Calu3 (cell line): ENCODE data around the gene LDAH. TPM values are rescaled to one million over a fixed set of nuclear protein-coding genes. Genes with fewer than 3 reads are reported as not detected.

ENCODE experiments used
- BruUV-seq: library from RNA; stranded (reverse); fragments of 400-500 nt; replicated peaks from 2 replicates; lab custom pipeline; 2021; lab: Mats Ljungman, UMichigan
- CTCF ChIA-PET: fragments of 300-600 bp; sonication (Branson Sonifier 250); formaldehyde crosslinking; loops from one replicate; lab custom pipeline; 2022; ENCODE audit warnings: antibody characterized with exemption; lab: Charles Lee
- DNase-seq: peaks from one replicate; pipeline ENCODE4 v3.0.0; 2022
- H3K27ac Mint-ChIP-seq: one replicate; pipeline ENCODE4 v1.8.0; 2022; ENCODE audit warnings: mixed read lengths; ENCODE audit not compliant: unreplicated experiment
- H3K27me3 Mint-ChIP-seq: one replicate; pipeline ENCODE4 v1.8.0; 2022; ENCODE audit warnings: mixed read lengths; ENCODE audit not compliant: unreplicated experiment
- H3K36me3 Mint-ChIP-seq: one replicate; pipeline ENCODE4 v1.8.0; 2022; ENCODE audit warnings: mild to moderate bottlenecking, moderate library complexity, mixed read lengths; ENCODE audit not compliant: insufficient read depth, unreplicated experiment
- H3K4me1 Mint-ChIP-seq: one replicate; pipeline ENCODE4 v1.8.0; 2022; ENCODE audit warnings: mild to moderate bottlenecking, low read depth, mixed read lengths; ENCODE audit not compliant: unreplicated experiment
- H3K4me3 Mint-ChIP-seq: one replicate; pipeline ENCODE4 v1.8.0; 2022; ENCODE audit warnings: mild to moderate bottlenecking, low read depth, moderate library complexity, mixed read lengths; ENCODE audit not compliant: unreplicated experiment
- H3K9me3 Mint-ChIP-seq: one replicate; pipeline ENCODE4 v1.8.0; 2022; ENCODE audit warnings: low read depth, mixed read lengths; ENCODE audit not compliant: unreplicated experiment
- intact Hi-C: fragments of 100-400 bp; cut with micrococcal nuclease; formaldehyde crosslinking; loops from one replicate; pipeline ENCODE4 v1.10.0; 2022; ENCODE audit not compliant: unreplicated experiment
- total RNA-seq: library from RNA; stranded (reverse); gene quantifications from 2 replicates; pipeline ENCODE4 v1.2.3, GENCODE V29; 2022
- TF ChIP-seq, protein P1 (sequence below): fragments of 200-600 bp; IDR thresholded peaks from one replicate; pipeline ENCODE4 v1.8.0; 2022; ENCODE audit warnings: antibody characterized with exemption; ENCODE audit not compliant: unreplicated experiment

Gene LDAH
- total RNA-seq, 1 experiment from 2014 or later: 18.1 TPM

DNA sequence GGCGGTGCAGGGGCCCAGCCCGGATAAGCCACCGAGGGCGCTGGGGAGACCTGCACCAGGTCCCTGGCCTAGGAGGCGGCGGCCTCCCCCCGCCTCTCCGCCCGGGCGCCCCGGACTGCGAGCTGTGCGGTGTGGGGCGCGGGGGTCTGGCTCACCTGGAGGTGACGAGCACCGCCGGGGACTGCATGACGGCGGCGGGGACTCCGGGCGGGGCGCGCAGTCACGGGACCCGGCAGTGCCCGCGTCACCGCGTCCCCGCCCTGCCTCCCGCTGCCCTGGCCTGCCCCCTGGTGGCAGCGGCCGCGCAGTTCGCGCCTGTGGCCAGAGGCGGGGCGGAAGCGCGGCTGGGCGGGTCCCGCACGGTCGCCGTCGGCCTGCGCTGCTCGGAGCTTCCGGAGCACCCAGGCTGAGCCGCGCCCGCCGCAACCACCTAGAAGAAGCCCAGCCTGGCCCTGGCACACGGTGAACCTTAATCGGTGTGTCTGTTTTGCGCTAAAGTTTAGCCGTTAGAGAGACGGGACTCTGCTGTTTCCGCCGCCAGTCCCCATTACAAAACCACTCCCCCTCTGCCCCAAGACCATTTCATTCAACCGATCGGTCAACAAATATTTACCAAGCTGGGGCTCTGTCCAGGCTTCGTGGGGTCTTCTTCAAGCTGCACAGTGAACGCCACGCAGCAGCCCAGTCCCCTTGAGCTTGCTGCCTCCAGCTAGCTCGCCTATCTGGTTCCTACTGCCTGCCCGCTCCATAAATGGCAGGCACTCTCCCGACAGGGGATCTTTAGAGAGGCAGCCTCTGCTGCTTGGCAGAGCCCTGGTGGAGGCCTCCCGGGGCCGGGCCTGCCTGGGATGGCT is 171.8 kb downstream of the LDAH start, which contains the start of gene HS1BP3:
HS1BP3 (minus strand) TSS at position 222 of the 854 bp plus-strand sequence; CDS start at position 187, 35 bp downstream.
- peaks cover 20% of the 10 kb centered on the region for H3K36me3 Mint-ChIP-seq
- intact Hi-C loops: no loop called here
- H3K27me3 Mint-ChIP-seq: peaks cover 21% of the 10 kb centered on the region
- peaks cover 23% of the 10 kb centered on the region for H3K4me1 Mint-ChIP-seq
- no peaks in the 10 kb centered on the region for H3K9me3 Mint-ChIP-seq
- DNase-seq: peak; percentile 94
- peak within 1 kb of the TSS; percentile 71 for H3K27ac Mint-ChIP-seq
- peak within 1 kb of the TSS; percentile 82 for H3K4me3 Mint-ChIP-seq
- no TSS peak for BruUV-seq
- TF ChIP-seq, protein P1, sequence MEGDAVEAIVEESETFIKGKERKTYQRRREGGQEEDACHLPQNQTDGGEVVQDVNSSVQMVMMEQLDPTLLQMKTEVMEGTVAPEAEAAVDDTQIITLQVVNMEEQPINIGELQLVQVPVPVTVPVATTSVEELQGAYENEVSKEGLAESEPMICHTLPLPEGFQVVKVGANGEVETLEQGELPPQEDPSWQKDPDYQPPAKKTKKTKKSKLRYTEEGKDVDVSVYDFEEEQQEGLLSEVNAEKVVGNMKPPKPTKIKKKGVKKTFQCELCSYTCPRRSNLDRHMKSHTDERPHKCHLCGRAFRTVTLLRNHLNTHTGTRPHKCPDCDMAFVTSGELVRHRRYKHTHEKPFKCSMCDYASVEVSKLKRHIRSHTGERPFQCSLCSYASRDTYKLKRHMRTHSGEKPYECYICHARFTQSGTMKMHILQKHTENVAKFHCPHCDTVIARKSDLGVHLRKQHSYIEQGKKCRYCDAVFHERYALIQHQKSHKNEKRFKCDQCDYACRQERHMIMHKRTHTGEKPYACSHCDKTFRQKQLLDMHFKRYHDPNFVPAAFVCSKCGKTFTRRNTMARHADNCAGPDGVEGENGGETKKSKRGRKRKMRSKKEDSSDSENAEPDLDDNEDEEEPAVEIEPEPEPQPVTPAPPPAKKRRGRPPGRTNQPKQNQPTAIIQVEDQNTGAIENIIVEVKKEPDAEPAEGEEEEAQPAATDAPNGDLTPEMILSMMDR: peak; percentile 88
- CTCF ChIA-PET: interaction anchor here (0.6 to 2.5 kb wide), 12 partner anchors 9 to 272 kb away, joined by 3 to 12 read pairs (median 4); no protein-coding TSS in a partner anchor

DNA sequence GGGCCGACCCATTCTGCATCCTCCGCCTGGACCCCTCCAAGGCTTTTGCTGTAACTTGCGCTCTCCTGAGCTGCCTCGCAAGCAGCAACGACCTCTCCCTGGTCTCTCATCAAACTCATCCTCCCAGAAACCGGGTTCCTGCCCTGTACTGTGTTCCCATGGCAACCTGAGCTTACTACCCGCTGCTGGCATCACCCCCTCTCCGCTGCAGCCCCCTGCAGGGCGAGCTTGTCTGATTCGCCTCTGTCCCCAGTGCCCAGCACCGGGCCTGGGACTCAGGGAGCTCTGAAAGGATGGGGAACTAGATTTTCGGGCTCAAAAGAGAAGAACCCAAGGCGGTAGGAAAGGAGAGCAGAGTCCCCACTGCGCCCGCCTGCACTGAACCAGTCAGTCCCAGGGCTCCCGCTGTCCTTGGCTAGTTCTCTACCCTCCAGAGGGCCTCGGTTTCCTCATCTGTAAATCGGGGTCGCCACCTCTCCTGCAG is 172.5 kb downstream of the LDAH start:
- H3K27ac Mint-ChIP-seq: peak overlapping the region; percentile 71
- H3K9me3 Mint-ChIP-seq: no peaks in the 10 kb centered on the region
- intact Hi-C loops: no loop called here

DNA sequence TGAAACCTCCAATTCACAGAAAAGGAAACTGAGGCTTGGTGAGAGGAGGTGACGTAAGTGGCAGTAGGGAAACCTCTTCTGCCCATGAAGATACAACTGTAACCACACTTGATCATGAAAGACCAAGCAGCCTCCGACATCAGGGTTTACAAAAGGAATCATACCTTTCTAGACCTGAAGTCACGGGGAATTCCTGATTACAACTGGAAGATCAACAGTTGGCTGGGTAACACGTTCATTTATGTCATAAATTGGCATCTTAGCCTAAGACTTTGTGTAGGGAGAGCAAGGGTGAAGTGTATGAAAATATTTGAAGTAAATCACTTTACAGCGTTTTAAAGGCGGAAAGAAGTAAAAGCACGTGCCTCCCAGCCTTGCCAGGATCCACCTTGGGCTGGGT is 172.9 kb downstream of the LDAH start:
- Mint-ChIP-seq H3K4me3 (peak overlapping the region; percentile 82), H3K27ac (peak overlapping the region; percentile 71), H3K4me1 (peaks cover 23% of the 10 kb centered on the region), H3K27me3 (peaks cover 10% of the 10 kb centered on the region), H3K36me3 (peaks cover 20% of the 10 kb centered on the region), H3K9me3 (no peaks in the 10 kb centered on the region)
- BruUV-seq: TSS peak; percentile 79
- CTCF ChIA-PET: interaction anchor here (0.6 to 2.0 kb wide), 6 partner anchors 8 to 541 kb away, joined by 3 to 11 read pairs (median 4); no protein-coding TSS in a partner anchor
- TF ChIP-seq, protein P1: no peak
- intact Hi-C loops: no loop called here
- DNase-seq: no peak

More for the DNA sequence above, 172.5 kb downstream of the LDAH start:
- peak overlapping the region; percentile 82 for H3K4me3 Mint-ChIP-seq
- BruUV-seq: no TSS peak
- CTCF ChIA-PET: interaction anchor here (0.6 to 2.5 kb wide), 11 partner anchors 8 to 541 kb away, joined by 3 to 12 read pairs (median 4); no protein-coding TSS in a partner anchor
- peaks cover 14% of the 10 kb centered on the region for H3K27me3 Mint-ChIP-seq
- TF ChIP-seq, protein P1: no peak
- peaks cover 23% of the 10 kb centered on the region for H3K4me1 Mint-ChIP-seq
- DNase-seq: peak; percentile 40
- peaks cover 20% of the 10 kb centered on the region for H3K36me3 Mint-ChIP-seq

DNA sequence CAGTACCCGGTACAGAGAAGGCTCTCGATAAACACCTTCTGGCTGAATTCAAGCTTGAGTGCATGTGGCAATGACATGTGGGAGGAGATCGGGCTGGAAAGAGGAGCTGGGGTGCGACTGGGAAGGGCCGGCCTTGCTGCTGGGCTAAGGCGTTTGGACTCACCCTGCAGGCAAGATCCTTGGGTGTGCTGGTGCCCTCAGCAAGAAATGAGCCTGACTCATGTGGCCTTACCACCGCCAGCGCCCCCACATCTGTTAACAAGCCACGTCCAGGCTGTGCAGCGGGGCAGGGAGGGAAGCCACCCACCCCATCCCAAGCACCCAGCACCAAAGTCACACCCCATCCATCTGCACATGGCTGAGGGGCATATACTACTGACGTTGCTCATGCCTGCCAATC is 173.3 kb downstream of the LDAH start:
- CTCF ChIA-PET: no interaction called here
- TF ChIP-seq, protein P1: no peak
- no TSS peak for BruUV-seq
- H3K4me3 Mint-ChIP-seq: peak overlapping the region; percentile 82
- H3K27me3 Mint-ChIP-seq: peaks cover 6% of the 10 kb centered on the region
- no peak for DNase-seq
- H3K4me1 Mint-ChIP-seq: peaks cover 23% of the 10 kb centered on the region
- peak overlapping the region; percentile 71 for H3K27ac Mint-ChIP-seq
- H3K9me3 Mint-ChIP-seq: no peaks in the 10 kb centered on the region
- H3K36me3 Mint-ChIP-seq: peaks cover 20% of the 10 kb centered on the region
- intact Hi-C loops: no loop called here
